HepG2 (cell line): ENCODE data around the gene VEZT. TPM values are rescaled to one million over a fixed set of nuclear protein-coding genes. Genes with fewer than 3 reads are reported as not detected.

Source experiments
- ATF1 ChIP-seq: IDR thresholded peaks from 2 replicates; pipeline ENCODE4 v1.6.1; 2016; ENCODE audit warnings: mild to moderate bottlenecking, control low read depth
- ATF7 ChIP-seq, 2 experiments: fragments of 450-650 bp in 1 of 2; sonication (generic) in 1 of 2; formaldehyde crosslinking in 1 of 2; IDR thresholded peaks; 2 replicates each; pipeline versions ENCODE4 v1.4.0 to v1.6.1; 2016 to 2020; ENCODE audit warnings: antibody characterized with exemption in 1 of 2, mild to moderate bottlenecking in 1 of 2, missing genetic modification reagents in 1 of 2
- BORCS8-MEF2B ChIP-seq: sonication (generic); formaldehyde crosslinking; IDR thresholded peaks from 2 replicates; pipeline ENCODE4 v1.8.0; 2022; ENCODE audit warnings: mild to moderate bottlenecking, missing genetic modification reagents
- CEBPB ChIP-seq: IDR thresholded peaks from 2 replicates; pipeline ENCODE4 v1.6.1; 2011; ENCODE audit warnings: low read depth, low read length, improper control_type of control experiment, borderline replicate concordance
- EEA1 ChIP-seq: sonication (generic); formaldehyde crosslinking; IDR thresholded peaks from 2 replicates; pipeline ENCODE4 v1.5.1; 2020; ENCODE audit warnings: mild to moderate bottlenecking, missing genetic modification reagents, borderline replicate concordance
- ELF1 ChIP-seq: sonication (generic); formaldehyde crosslinking; IDR thresholded peaks from 2 replicates; pipeline ENCODE4 v1.4.0; 2020; ENCODE audit warnings: missing genetic modification reagents
- ELF3 ChIP-seq: IDR thresholded peaks from 2 replicates; pipeline ENCODE4 v1.6.1; 2016; ENCODE audit warnings: missing genetic modification reagents, missing compliant biosample characterization
- FOXP1 ChIP-seq, 2 experiments: fragments of 450-650 bp in 1 of 2; IDR thresholded peaks; 2 replicates each; pipeline ENCODE4 v1.6.1; 2017 to 2018; ENCODE audit warnings: antibody characterized with exemption in 1 of 2
- HCFC1 ChIP-seq: fragments of 150-350 bp; IDR thresholded peaks from 2 replicates; pipeline ENCODE4 v1.6.1; 2014; ENCODE audit warnings: low read depth, low read length
- MEIS1 ChIP-seq: sonication (generic); formaldehyde crosslinking; IDR thresholded peaks from 2 replicates; pipeline ENCODE4 v1.9.0; 2021; ENCODE audit warnings: mild to moderate bottlenecking, missing genetic modification reagents, moderate library complexity, borderline replicate concordance
- MTF2 ChIP-seq: sonication (generic); formaldehyde crosslinking; IDR thresholded peaks from 2 replicates; pipeline ENCODE4 v1.5.0; 2020; ENCODE audit warnings: missing genetic modification reagents, borderline replicate concordance
- NAIF1 ChIP-seq: sonication (generic); formaldehyde crosslinking; IDR thresholded peaks from 2 replicates; pipeline ENCODE4 v1.5.0; 2020; ENCODE audit warnings: mild to moderate bottlenecking, missing genetic modification reagents, borderline replicate concordance
- PLSCR1 ChIP-seq: sonication (generic); formaldehyde crosslinking; IDR thresholded peaks from 2 replicates; pipeline ENCODE4 v1.5.0; 2020; ENCODE audit warnings: missing genetic modification reagents, mild to moderate bottlenecking, borderline replicate concordance
- STAT5B ChIP-seq: sonication (generic); formaldehyde crosslinking; IDR thresholded peaks from 2 replicates; pipeline ENCODE4 v1.4.0; 2020; ENCODE audit warnings: missing genetic modification reagents
- U2AF1 ChIP-seq: fragments of 200-400 bp; formaldehyde crosslinking; optimal IDR thresholded peaks from 2 replicates; pipeline ENCODE3; 2017; ENCODE audit warnings: mild to moderate bottlenecking, low read depth, low read length
- ZBTB42 ChIP-seq: sonication (generic); formaldehyde crosslinking; IDR thresholded peaks from 2 replicates; pipeline ENCODE4 v1.5.0; 2020; ENCODE audit warnings: mild to moderate bottlenecking, missing genetic modification reagents
- ZEB1 ChIP-seq: IDR thresholded peaks from 2 replicates; pipeline ENCODE4 v1.6.1; 2012; ENCODE audit warnings: mild to moderate bottlenecking, low read depth, inconsistent platforms; ENCODE audit not compliant: insufficient replicate concordance
- ZNF17 ChIP-seq: sonication (generic); formaldehyde crosslinking; IDR thresholded peaks from 2 replicates; pipeline ENCODE4 v1.5.0; 2020; ENCODE audit warnings: mild to moderate bottlenecking, missing genetic modification reagents
- ZNF569 ChIP-seq: sonication (generic); formaldehyde crosslinking; IDR thresholded peaks from 2 replicates; pipeline ENCODE4 v1.5.0; 2020; ENCODE audit warnings: mild to moderate bottlenecking, missing genetic modification reagents, moderate library complexity, borderline replicate concordance
- ZNF781 ChIP-seq: sonication (generic); formaldehyde crosslinking; IDR thresholded peaks from 2 replicates; pipeline ENCODE4 v1.5.1; 2020; ENCODE audit warnings: borderline replicate concordance, mild to moderate bottlenecking, missing genetic modification reagents; ENCODE audit errors: not compliant biosample characterization
- ZNF800 ChIP-seq: sonication (generic); formaldehyde crosslinking; IDR thresholded peaks from 2 replicates; pipeline ENCODE4 v1.4.0; 2020; ENCODE audit warnings: missing genetic modification reagents
- ZNF841 ChIP-seq: sonication (generic); formaldehyde crosslinking; IDR thresholded peaks from 2 replicates; pipeline ENCODE4 v1.8.1; 2023; ENCODE audit warnings: missing genetic modification reagents, borderline replicate concordance
- polyA plus RNA-seq, 8 experiments: library from polyadenylated mRNA; depleted of rRNA in 3 of 8; stranded (reverse) in 7 of 8; unstranded in 1 of 8; fragments of >200 nt; fragmentation: Illumina TruSeq in 4 of 8; extraction: Trizol in 4 of 8; gene quantifications; 2 replicates each; pipeline versions ENCODE4 v1.2.1 to v1.2.3, GENCODE V29; 2011 to 2016; ENCODE audit warnings: low read depth in 4 of 8, missing spikeins in 1 of 8, mixed read lengths in 1 of 8; ENCODE audit not compliant: insufficient read depth in 1 of 8
- total RNA-seq, 5 experiments: library from RNA; depleted of rRNA; stranded (reverse); fragments of >200 nt; fragmentation: Illumina TruSeq; extraction: Trizol; gene quantifications; 2 replicates each; pipeline ENCODE4 v1.2.3, GENCODE V29; 2016; ENCODE audit warnings: low read depth in 1 of 5
- TF ChIP-seq, protein P1 (sequence below): sonication (generic); formaldehyde crosslinking; IDR thresholded peaks from 2 replicates; pipeline ENCODE4 v1.8.0; 2022; ENCODE audit warnings: mild to moderate bottlenecking, missing genetic modification reagents, borderline replicate concordance
- TF ChIP-seq, protein P2 (sequence below): sonication (generic); formaldehyde crosslinking; IDR thresholded peaks from 2 replicates; pipeline ENCODE4 v1.5.0; 2020; ENCODE audit warnings: mild to moderate bottlenecking, missing genetic modification reagents, moderate library complexity

VEZT gene
- total and polyA plus RNA-seq, 2 of the 13 experiments (the other 11 are each of a cell fraction or from before 2014, with no cell fraction given): 35.5 to 51.6 TPM

DNA sequence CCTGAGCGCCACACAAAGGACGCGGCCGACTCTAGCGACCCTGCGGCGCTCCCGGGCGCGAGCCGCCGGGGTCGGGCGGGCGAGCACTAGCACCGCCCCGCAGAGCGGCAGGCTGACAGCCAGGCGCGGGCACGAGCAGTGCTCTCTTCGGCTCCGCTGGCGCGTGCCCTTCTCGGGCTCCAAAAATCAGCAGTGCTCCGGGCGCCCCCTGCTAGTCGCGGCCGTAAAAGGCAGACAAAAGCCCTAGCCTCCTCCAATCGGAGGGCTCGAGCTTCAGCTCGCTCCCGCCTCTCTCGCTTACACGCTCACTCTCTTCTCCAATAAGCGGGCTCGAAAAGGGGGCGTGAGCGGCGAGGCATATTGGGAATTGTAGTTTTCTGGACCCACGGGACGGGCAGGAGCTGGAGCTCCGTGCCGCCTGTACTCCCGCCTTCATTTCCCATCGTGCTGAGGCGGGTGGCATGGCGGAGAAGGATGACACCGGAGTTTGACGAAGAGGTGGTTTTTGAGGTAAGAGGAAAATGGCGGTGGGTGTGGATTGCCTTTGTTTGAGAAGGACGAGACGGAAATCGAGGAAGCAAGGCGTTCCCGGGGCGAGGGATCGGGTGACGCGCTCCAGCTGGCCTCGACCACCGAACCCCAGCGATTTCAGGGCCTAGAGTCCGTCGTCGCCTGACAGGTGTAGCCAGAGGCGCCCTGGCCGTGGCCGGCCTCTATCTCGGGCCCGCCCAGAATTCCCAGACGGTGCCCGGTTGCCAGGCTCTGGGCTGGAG lies at the start of gene VEZT, which contains the start of gene FGD6 (continued):
- TF ChIP-seq ZNF781 (CRISPR knock-in tag): peak; percentile 68
- no peak for TF ChIP-seq ATF7 (IDR thresholded peaks at IDR 0.05)
- TF ChIP-seq ATF7 (CRISPR knock-in tag; IDR thresholded peaks at IDR 0.05): 0 out of 2 replicates have a peak, but pooled peaks have one; percentile 26
- TF ChIP-seq, protein P1, sequence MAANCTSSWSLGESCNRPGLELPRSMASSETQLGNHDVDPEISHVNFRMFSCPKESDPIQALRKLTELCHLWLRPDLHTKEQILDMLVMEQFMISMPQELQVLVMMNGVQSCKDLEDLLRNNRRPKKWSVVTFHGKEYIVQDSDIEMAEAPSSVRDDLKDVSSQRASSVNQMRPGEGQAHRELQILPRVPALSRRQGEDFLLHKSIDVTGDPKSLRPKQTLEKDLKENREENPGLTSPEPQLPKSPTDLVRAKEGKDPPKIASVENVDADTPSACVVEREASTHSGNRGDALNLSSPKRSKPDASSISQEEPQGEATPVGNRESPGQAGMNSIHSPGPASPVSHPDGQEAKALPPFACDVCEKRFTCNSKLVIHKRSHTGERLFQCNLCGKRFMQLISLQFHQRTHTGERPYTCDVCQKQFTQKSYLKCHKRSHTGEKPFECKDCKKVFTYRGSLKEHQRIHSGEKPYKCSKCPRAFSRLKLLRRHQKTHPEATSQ (CRISPR knock-in tag): no peak
- TF ChIP-seq FOXP1 (IDR thresholded peaks at IDR 0.05): no peak
- no peak for TF ChIP-seq FOXP1 (CRISPR knock-in tag; IDR thresholded peaks at IDR 0.05)
- no peak for TF ChIP-seq CEBPB
- no peak for TF ChIP-seq NAIF1 (CRISPR knock-in tag)
- TF ChIP-seq ZNF17 (CRISPR knock-in tag): no peak
- no peak for TF ChIP-seq ZEB1
- TF ChIP-seq PLSCR1 (CRISPR knock-in tag): no peak; the same call in 1 of the 2 replicates
- peak; percentile 81; the same call in 1 of the 2 replicates for TF ChIP-seq EEA1
- peak; percentile 70 for TF ChIP-seq U2AF1
- TF ChIP-seq, protein P2, sequence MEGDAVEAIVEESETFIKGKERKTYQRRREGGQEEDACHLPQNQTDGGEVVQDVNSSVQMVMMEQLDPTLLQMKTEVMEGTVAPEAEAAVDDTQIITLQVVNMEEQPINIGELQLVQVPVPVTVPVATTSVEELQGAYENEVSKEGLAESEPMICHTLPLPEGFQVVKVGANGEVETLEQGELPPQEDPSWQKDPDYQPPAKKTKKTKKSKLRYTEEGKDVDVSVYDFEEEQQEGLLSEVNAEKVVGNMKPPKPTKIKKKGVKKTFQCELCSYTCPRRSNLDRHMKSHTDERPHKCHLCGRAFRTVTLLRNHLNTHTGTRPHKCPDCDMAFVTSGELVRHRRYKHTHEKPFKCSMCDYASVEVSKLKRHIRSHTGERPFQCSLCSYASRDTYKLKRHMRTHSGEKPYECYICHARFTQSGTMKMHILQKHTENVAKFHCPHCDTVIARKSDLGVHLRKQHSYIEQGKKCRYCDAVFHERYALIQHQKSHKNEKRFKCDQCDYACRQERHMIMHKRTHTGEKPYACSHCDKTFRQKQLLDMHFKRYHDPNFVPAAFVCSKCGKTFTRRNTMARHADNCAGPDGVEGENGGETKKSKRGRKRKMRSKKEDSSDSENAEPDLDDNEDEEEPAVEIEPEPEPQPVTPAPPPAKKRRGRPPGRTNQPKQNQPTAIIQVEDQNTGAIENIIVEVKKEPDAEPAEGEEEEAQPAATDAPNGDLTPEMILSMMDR (CRISPR knock-in tag): peak; percentile 82
- no peak for TF ChIP-seq ZBTB42 (CRISPR knock-in tag)
- TF ChIP-seq ELF1 (CRISPR knock-in tag): peak; percentile 66
- TF ChIP-seq HCFC1: peak; percentile 93
- peak; percentile 97 for TF ChIP-seq ATF1 (CRISPR knock-in tag)
- 0 out of 2 replicates have a peak, but pooled peaks have one; percentile 32 for TF ChIP-seq MTF2 (CRISPR knock-in tag)
- no peak for TF ChIP-seq STAT5B
- TF ChIP-seq ZNF800 (CRISPR knock-in tag): peak; percentile 29; the same call in 1 of the 2 replicates
- TF ChIP-seq ZNF569 (CRISPR knock-in tag): no peak
- TF ChIP-seq BORCS8-MEF2B (CRISPR knock-in tag): peak; percentile 75
- TF ChIP-seq ELF3: peak; percentile 49; the same call in 1 of the 2 replicates
- TF ChIP-seq MEIS1 (CRISPR knock-in tag): peak; percentile 34; the same call in 1 of the 2 replicates
- TF ChIP-seq ZNF841 (CRISPR knock-in tag): no peak
